ENCODE measurements around the gene CLN6.
"Not testable (repeated sequence)": the region's sequence is repeated elsewhere in the genome, so short reads cannot be mapped to it uniquely, and the experiment has no call there.

CLN6 gene

GRCh38 chr15:68186671-68187397 lies 42.7 kb downstream of the CLN6 start:
- Histone ChIP-seq H3K36me3 (ENCODE audit: control insufficient read depth in 2 of 2, insufficient read depth in 2 of 2, low read length in 2 of 2) (peaks cover 12 to 18% of the 10 kb centered on the region in 2 donors), H3K4me1 (ENCODE audit: control insufficient read depth, insufficient read depth, low read length) (peaks cover 13% of the 10 kb centered on the region), H3K9me3 (ENCODE audit: control insufficient read depth in 2 of 2, low read length in 2 of 2) (no peaks in the 10 kb centered on the region), H3K27me3 (ENCODE audit: control insufficient read depth in 1 of 2, insufficient read depth in 2 of 2, low read length in 2 of 2) (no peaks in the 10 kb centered on the region), H3K4me3 (ENCODE audit: low read length in 2 of 2) (peak overlapping the region in 1 of 2 donors; percentile 29), H3K9ac (ENCODE audit: low read length in 2 of 2) (peak overlapping the region in 1 of 2 donors; percentile 60), H3K27ac (ENCODE audit: low read length) (peak overlapping the region; percentile 73)

- H3K4me3 ChIP-seq (ENCODE audit: low read length in 2 of 2), result no peak overlapping the region
- no peak overlapping the region for H3K9ac ChIP-seq (ENCODE audit: low read length in 2 of 2)
- peaks cover 19 to 22% of the 10 kb centered on the region in 2 donors for H3K36me3 ChIP-seq (ENCODE audit: control insufficient read depth in 2 of 2, insufficient read depth in 2 of 2, low read length in 2 of 2)
- no peaks in the 10 kb centered on the region for H3K9me3 ChIP-seq (ENCODE audit: control insufficient read depth in 2 of 2, low read length in 2 of 2)
- no peak overlapping the region for H3K27ac ChIP-seq (ENCODE audit: low read length)
- H3K4me1 ChIP-seq (ENCODE audit: control insufficient read depth, insufficient read depth, low read length), result peaks cover 10% of the 10 kb centered on the region
- H3K27me3 ChIP-seq (ENCODE audit: control insufficient read depth in 1 of 2, insufficient read depth in 2 of 2, low read length in 2 of 2), result no peaks in the 10 kb centered on the region
Observed at GRCh38 chr15:68184616-68185480, 44.7 kb downstream of the CLN6 start.

- H3K4me1 ChIP-seq (ENCODE audit: control insufficient read depth, insufficient read depth, low read length), result peaks cover 10% of the 10 kb centered on the region
- H3K36me3 ChIP-seq (ENCODE audit: control insufficient read depth in 2 of 2, insufficient read depth in 2 of 2, low read length in 2 of 2), result peaks cover 19 to 22% of the 10 kb centered on the region in 2 donors
- no peak overlapping the region for H3K9ac ChIP-seq (ENCODE audit: low read length in 2 of 2)
- no peak overlapping the region for H3K27ac ChIP-seq (ENCODE audit: low read length)
- no peaks in the 10 kb centered on the region for H3K9me3 ChIP-seq (ENCODE audit: control insufficient read depth in 2 of 2, low read length in 2 of 2)
- H3K4me3 ChIP-seq (ENCODE audit: low read length in 2 of 2), result no peak overlapping the region
- no peaks in the 10 kb centered on the region for H3K27me3 ChIP-seq (ENCODE audit: control insufficient read depth in 1 of 2, insufficient read depth in 2 of 2, low read length in 2 of 2)
Observed at GRCh38 chr15:68183616-68184315, 45.8 kb downstream of the CLN6 start.

DNA sequence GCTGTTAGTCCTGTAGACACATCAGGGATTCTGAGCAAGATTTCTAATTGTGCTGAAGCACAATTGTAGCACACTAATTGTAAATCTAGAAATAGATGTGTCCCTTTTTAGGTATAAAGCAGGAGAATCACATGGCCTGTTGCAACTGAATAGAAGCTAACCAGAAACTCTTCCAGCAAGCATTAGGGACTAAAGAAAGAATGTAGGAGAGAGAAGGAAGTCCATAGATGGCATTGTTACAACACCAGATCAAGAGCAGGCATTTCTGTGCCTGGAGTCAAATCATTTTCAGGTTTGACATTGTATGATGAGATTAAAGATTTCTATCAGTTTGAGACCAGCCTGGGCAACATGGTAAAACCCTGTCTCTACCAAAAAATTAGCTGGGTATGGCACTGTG lies 51.8 kb downstream of the CLN6 start:
- H3K4me1 ChIP-seq (ENCODE audit: control insufficient read depth, insufficient read depth, low read length), result no peaks in the 10 kb centered on the region
- H3K4me3 ChIP-seq (ENCODE audit: low read length in 2 of 2), result no peak overlapping the region
- H3K36me3 ChIP-seq (ENCODE audit: control insufficient read depth in 2 of 2, insufficient read depth in 2 of 2, low read length in 2 of 2), result peaks cover 15 to 28% of the 10 kb centered on the region in 2 donors
- H3K27ac ChIP-seq (ENCODE audit: low read length), result peak overlapping the region; percentile 43
- H3K9me3 ChIP-seq (ENCODE audit: control insufficient read depth in 2 of 2, low read length in 2 of 2), result no peaks in the 10 kb centered on the region
- H3K27me3 ChIP-seq (ENCODE audit: control insufficient read depth in 1 of 2, insufficient read depth in 2 of 2, low read length in 2 of 2), result no peaks in the 10 kb centered on the region
- no peak overlapping the region for H3K9ac ChIP-seq (ENCODE audit: low read length in 2 of 2)

DNA sequence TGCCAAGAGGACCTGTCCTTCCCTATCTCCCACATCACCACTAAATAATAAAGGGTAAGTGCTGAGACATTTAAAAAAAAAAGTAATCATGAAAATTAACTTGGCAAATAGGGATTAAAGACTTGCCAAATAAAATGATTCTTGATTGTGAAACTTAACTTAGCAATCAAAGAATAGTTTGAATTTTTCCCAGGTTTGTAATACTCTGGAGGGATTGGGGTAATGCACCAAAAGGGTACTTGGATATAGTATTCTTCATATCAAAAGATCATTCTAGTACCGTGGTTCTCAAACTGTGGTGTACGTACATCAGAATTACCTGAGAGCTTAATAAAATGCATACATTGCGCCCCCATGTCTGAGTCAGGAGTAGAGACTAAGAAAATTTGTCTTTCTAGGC lies 52.9 kb downstream of the CLN6 start:
- H3K4me3 ChIP-seq (ENCODE audit: low read length in 2 of 2), result no peak overlapping the region
- no peak overlapping the region for H3K9ac ChIP-seq (ENCODE audit: low read length in 2 of 2)
- no peaks in the 10 kb centered on the region for H3K27me3 ChIP-seq (ENCODE audit: control insufficient read depth in 1 of 2, insufficient read depth in 2 of 2, low read length in 2 of 2)
- no peaks in the 10 kb centered on the region for H3K4me1 ChIP-seq (ENCODE audit: control insufficient read depth, insufficient read depth, low read length)
- H3K36me3 ChIP-seq (ENCODE audit: control insufficient read depth in 2 of 2, insufficient read depth in 2 of 2, low read length in 2 of 2), result peaks cover 12 to 26% of the 10 kb centered on the region in 2 donors
- H3K27ac ChIP-seq (ENCODE audit: low read length), result no peak overlapping the region
- H3K9me3 ChIP-seq (ENCODE audit: control insufficient read depth in 2 of 2, low read length in 2 of 2), result no peaks in the 10 kb centered on the region

DNA sequence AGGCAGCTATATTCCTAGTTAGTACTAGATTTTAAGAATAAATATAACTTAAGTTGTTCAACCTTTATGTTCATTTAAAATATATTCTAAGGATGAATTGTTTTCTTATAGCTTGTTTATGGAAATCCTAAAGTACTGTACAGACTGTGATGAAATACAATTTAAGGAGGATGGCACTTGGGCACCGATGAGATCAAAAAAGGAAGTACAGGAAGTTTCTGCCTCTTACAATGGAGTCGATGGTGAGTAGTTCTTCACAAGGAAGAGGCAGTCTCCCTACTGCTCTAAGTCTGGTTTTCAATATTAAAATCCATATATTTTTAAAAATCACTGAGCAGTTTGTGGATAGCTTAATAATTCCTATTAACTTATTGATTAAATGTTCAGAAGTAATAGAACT lies 54.0 kb downstream of the CLN6 start:
- Histone ChIP-seq H3K4me3 (ENCODE audit: low read length in 2 of 2) (no peak overlapping the region), H3K9ac (ENCODE audit: low read length in 2 of 2) (no peak overlapping the region), H3K27me3 (ENCODE audit: control insufficient read depth in 1 of 2, insufficient read depth in 2 of 2, low read length in 2 of 2) (no peaks in the 10 kb centered on the region), H3K4me1 (ENCODE audit: control insufficient read depth, insufficient read depth, low read length) (no peaks in the 10 kb centered on the region), H3K27ac (ENCODE audit: low read length) (no peak overlapping the region), H3K36me3 (ENCODE audit: control insufficient read depth in 2 of 2, insufficient read depth in 2 of 2, low read length in 2 of 2) (peaks cover 5 to 21% of the 10 kb centered on the region in 2 donors), H3K9me3 (ENCODE audit: control insufficient read depth in 2 of 2, low read length in 2 of 2) (no peaks in the 10 kb centered on the region)

DNA sequence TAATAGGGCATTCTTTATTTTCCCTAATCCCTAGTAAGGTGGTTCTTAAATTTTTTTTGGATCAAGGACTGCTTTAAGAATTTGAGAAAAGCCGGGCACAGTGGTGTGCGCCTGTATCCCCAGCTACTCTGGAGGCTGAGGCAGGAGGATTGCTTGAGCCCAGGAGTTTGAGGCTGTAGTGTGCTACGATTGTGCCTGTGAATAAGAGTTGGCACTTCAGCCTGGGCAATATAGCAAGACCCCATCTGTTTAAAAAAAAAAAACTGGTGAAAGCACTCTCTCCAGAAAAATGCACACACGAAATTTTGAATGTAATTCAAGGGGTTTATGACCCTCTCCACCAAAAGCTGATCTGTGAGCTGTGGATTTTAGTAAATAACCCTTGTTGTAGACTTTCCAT lies 56.4 kb downstream of the CLN6 start:
- H3K9me3 ChIP-seq (ENCODE audit: control insufficient read depth in 2 of 2, low read length in 2 of 2), result no peaks in the 10 kb centered on the region
- H3K27ac ChIP-seq (ENCODE audit: low read length), result no peak overlapping the region
- H3K4me1 ChIP-seq (ENCODE audit: control insufficient read depth, insufficient read depth, low read length), result no peaks in the 10 kb centered on the region
- H3K36me3 ChIP-seq (ENCODE audit: control insufficient read depth in 2 of 2, insufficient read depth in 2 of 2, low read length in 2 of 2), result peaks cover 5 to 21% of the 10 kb centered on the region in 2 donors
- no peaks in the 10 kb centered on the region for H3K27me3 ChIP-seq (ENCODE audit: control insufficient read depth in 1 of 2, insufficient read depth in 2 of 2, low read length in 2 of 2)
- no peak overlapping the region for H3K9ac ChIP-seq (ENCODE audit: low read length in 2 of 2)
- no peak overlapping the region for H3K4me3 ChIP-seq (ENCODE audit: low read length in 2 of 2)

GRCh38 chr15:68172037-68172436 lies 57.5 kb downstream of the CLN6 start:
- H3K27ac ChIP-seq (ENCODE audit: low read length); H3K4me1 ChIP-seq (ENCODE audit: control insufficient read depth, insufficient read depth, low read length); H3K4me3 ChIP-seq (ENCODE audit: low read length in 2 of 2); H3K9me3 ChIP-seq (ENCODE audit: control insufficient read depth in 2 of 2, low read length in 2 of 2); H3K9ac ChIP-seq (ENCODE audit: low read length in 2 of 2); H3K27me3 ChIP-seq (ENCODE audit: control insufficient read depth in 1 of 2, insufficient read depth in 2 of 2, low read length in 2 of 2): not testable (repeated sequence)
- peaks cover 5 to 17% of the 10 kb centered on the region in 2 donors for H3K36me3 ChIP-seq (ENCODE audit: control insufficient read depth in 2 of 2, insufficient read depth in 2 of 2, low read length in 2 of 2)

- Histone ChIP-seq H3K9me3 (ENCODE audit: control insufficient read depth in 2 of 2, low read length in 2 of 2) (no peaks in the 10 kb centered on the region), H3K27ac (ENCODE audit: low read length) (no peak overlapping the region), H3K9ac (ENCODE audit: low read length in 2 of 2) (no peak overlapping the region), H3K36me3 (ENCODE audit: control insufficient read depth in 2 of 2, insufficient read depth in 2 of 2, low read length in 2 of 2) (peaks cover 4 to 10% of the 10 kb centered on the region in 2 donors), H3K4me3 (ENCODE audit: low read length in 2 of 2) (no peak overlapping the region), H3K27me3 (ENCODE audit: control insufficient read depth in 1 of 2, insufficient read depth in 2 of 2, low read length in 2 of 2) (no peaks in the 10 kb centered on the region), H3K4me1 (ENCODE audit: control insufficient read depth, insufficient read depth, low read length) (no peaks in the 10 kb centered on the region)
Observed at GRCh38 chr15:68166847-68167246, 62.7 kb downstream of the CLN6 start.

DNA sequence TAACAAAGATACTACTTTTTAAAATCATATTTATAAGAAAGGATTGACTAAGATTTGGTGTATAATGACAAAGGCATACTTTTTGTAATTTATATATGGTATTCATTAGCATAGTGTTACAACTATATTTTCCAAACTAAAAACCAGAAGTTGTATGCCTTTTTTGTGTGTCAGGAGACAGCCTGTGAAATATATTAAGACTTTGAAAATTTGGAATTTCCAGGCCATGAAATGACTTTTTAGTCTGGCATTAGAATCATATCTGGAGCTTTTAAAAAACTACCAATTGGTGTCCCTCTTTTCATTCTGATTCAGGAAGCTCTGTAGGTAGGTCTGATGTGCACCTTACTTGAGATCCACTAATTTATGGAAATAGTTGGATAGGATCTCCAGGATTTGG lies 66.3 kb downstream of the CLN6 start:
- Histone ChIP-seq H3K4me1 (ENCODE audit: control insufficient read depth, insufficient read depth, low read length) (peaks cover 7% of the 10 kb centered on the region), H3K36me3 (ENCODE audit: control insufficient read depth in 2 of 2, insufficient read depth in 2 of 2, low read length in 2 of 2) (peaks cover 7 to 10% of the 10 kb centered on the region in 2 donors), H3K27me3 (ENCODE audit: control insufficient read depth in 1 of 2, insufficient read depth in 2 of 2, low read length in 2 of 2) (no peaks in the 10 kb centered on the region), H3K9me3 (ENCODE audit: control insufficient read depth in 2 of 2, low read length in 2 of 2) (no peaks in the 10 kb centered on the region), H3K4me3 (ENCODE audit: low read length in 2 of 2) (no peak overlapping the region), H3K9ac (ENCODE audit: low read length in 2 of 2) (no peak overlapping the region), H3K27ac (ENCODE audit: low read length) (no peak overlapping the region)
